Measurements from ENCODE around the gene SYT17.

Gene SYT17

DNA sequence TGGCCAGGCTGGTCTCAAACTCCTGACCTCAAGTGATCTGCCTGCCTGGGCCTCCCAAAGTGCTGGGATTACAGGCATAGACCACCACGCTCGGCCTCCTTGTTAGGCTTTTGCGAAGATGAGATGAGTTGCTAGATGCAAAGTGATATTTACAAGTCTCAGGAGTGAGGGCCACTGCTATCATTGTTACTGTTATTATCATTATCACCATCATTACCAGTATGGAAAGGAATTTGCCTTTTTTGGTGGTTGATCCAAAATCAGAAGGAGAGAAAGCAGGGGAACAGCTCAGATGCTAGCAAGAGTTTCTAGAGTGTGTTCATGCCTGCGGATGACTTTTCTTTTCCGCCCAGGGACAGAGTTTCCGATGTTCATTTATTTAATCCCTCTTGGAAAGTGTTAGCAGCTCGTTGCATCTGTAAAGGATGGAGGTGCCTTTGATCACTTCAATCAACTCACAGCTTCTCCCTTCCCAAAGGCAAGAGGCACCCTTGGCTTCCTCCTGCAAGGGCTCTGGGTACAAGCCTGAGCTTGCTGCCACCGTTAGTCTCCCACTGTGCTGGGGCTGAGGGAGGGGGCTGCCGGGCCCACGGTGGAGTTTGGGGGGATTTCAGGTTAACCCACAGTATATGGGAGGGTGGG, 32.7 kb upstream of the SYT17 start:
- no peak overlapping the region for H3K27ac ChIP-seq
- TF ChIP-seq, protein P1, sequence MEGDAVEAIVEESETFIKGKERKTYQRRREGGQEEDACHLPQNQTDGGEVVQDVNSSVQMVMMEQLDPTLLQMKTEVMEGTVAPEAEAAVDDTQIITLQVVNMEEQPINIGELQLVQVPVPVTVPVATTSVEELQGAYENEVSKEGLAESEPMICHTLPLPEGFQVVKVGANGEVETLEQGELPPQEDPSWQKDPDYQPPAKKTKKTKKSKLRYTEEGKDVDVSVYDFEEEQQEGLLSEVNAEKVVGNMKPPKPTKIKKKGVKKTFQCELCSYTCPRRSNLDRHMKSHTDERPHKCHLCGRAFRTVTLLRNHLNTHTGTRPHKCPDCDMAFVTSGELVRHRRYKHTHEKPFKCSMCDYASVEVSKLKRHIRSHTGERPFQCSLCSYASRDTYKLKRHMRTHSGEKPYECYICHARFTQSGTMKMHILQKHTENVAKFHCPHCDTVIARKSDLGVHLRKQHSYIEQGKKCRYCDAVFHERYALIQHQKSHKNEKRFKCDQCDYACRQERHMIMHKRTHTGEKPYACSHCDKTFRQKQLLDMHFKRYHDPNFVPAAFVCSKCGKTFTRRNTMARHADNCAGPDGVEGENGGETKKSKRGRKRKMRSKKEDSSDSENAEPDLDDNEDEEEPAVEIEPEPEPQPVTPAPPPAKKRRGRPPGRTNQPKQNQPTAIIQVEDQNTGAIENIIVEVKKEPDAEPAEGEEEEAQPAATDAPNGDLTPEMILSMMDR (conservative IDR thresholded peaks at IDR 0.05), result no peak
- TF ChIP-seq ZFX (IDR thresholded peaks at IDR 0.05), result no peak

DNA sequence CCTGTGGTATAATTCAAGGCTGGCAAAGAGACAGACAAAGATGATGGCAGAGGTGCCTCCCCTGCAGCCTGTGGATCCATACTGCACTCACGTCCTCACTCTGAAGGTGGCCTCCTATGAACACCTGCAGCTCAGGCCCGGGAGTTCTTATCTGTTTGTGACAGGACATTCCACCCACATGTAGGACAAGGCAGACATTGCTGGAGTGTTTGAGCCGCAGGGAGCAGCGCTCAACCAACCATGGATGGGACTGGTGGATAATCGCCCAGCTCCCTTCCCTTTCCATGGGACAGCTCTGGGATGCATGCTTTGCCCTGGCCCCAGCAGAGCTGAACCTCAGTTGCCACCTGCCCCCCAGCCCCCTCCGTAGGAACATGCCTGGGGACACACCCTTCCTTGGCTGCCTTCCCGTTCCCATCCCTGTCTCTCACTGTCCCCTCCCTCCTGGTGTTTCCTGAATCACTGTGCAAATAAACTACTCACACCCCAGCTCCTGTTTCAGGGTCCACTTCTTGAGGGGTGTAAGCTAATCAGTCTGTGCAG, 32.1 kb upstream of the SYT17 start:
- H3K27ac ChIP-seq, result no peak overlapping the region
- TF ChIP-seq, protein P1 (conservative IDR thresholded peaks at IDR 0.05), result no peak
- no peak for TF ChIP-seq ZFX (IDR thresholded peaks at IDR 0.05)

DNA sequence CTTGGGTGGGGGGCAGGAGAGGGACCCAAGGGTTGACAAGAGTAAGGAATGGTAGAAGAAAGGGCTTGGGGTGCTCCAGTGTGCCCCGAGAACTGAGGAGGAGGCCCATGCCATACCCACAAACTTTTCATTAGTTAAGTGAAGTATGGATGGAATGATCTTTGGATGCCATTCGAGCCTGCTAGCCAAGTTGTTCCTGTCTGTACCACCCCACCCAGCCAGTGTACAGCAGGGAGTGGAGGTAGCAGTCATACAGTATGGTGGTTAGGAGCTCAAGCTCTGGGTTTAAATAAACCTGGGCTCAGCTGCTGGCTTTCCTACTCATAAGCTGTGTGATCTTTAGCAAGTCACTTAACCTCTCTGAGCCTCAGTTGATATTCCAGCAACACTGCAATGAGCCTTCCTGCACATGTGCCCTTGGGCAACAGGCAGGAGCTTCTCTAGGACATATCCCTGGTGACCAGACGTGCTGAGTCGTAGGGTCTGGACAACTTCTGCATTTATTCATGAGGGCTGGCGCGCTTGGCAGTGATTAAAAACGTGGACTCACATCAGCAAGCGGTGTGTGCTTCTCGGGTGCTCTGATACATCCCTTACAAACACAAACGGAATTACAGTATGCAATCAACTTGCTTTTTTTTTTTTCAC, 31.4 kb upstream of the SYT17 start:
- no peak for TF ChIP-seq ZFX (IDR thresholded peaks at IDR 0.05)
- TF ChIP-seq, protein P1 (conservative IDR thresholded peaks at IDR 0.05), result no peak
- H3K27ac ChIP-seq, result no peak overlapping the region

DNA sequence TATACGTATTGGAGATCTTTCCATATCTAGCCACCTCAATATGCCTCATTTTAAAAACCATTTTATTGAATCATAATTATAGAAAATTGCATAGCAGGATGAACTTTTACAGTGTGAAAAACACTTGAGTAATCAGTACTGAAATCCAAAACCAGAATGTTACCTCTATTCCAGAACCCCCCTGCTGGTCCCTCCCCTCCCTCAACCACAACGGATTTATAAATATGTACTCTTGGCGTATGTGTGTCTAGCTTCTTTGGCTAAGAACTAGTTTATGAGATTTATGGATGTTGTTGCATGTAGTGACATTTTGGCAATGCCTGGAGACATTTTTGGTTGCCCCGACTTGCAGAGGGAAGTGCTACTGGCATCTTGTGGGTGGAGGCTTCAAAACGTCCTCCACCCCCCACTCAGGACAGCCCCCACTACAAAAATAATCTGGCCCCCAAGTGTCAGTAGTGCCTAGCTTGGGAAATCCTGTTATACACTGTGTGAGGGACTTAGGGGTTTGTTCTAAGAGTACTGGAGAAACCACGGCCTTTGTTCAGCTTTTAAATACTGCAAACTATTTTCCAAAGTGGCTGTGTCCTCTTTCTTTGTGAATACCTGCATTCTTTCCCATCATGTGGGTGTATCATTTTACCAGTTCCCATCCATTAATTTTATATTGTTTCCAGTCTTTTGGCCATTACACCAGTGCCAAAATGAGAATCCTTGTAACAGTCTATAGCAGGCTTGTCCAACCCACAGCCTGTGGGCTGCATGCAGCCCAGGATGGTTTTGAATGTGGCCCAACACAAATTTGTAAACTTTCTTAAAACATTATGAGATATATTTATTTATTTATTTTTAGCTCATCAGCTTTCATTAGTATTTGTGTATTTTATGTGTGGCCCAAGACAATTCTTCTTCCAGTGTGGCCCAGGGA, 30.6 kb upstream of the SYT17 start:
- no peak overlapping the region for H3K27ac ChIP-seq

DNA sequence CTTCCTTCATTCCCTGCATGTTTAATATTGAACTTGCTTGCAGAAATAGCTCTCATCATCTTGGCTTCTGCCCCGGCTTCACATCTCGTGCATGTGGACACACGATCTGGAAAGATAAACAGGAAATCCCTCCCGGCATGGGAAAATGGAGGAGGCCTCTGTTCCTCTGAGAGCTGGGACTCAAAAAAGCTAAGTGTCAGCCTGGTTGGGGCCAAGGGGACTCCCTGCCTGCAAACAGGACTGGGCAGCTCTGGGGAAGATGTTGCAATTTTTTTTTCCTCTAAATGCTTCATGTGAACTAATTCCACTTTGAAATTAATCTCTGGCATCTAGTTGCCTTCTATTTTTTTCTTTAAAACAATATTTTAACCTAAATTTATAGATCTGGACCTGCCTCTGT, 29.4 kb upstream of the SYT17 start:
- peak overlapping the region; percentile 14; the same call in 1 of the 2 replicates for H3K27ac ChIP-seq

More for the DNA sequence above, 30.6 kb upstream of the SYT17 start:
- TF ChIP-seq ZFX (IDR thresholded peaks at IDR 0.05), result no peak
- TF ChIP-seq, protein P1 (conservative IDR thresholded peaks at IDR 0.05), result no peak

DNA sequence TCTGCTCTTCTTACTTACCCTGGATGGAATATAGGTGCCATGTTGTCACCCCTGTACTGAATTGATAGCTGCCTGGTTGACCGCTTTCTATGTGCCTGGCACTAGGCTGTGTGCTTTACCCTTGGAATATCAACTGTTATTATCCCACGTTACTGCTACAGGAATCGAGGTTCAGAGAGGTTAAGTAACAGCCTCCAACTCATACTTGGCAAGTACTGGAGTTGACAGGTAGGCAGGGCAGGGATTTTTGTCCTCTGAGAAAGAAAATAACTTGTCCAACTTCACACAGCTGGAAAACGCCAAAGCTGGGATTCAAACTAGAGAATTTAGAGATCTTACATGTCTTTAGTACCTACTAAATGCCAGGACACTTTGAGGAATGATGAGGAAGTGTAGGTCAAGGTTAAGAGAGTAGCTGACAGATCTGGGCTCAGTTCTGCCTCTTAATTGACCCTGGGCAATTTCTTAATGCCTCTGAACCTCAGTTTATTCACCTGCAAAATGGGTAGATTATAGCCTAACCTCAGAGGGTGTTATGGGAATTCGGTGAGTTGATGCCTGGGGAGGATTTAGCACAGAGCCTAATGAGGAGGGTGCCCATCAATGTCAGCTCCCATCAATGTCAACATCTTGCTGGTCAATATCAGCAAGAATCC, 28.5 kb upstream of the SYT17 start:
- no peak overlapping the region for H3K27ac ChIP-seq
- TF ChIP-seq, protein P1 (conservative IDR thresholded peaks at IDR 0.05), result no peak
- no peak for TF ChIP-seq ZFX (IDR thresholded peaks at IDR 0.05)

More for the DNA sequence above, 29.4 kb upstream of the SYT17 start:
- TF ChIP-seq, protein P1 (conservative IDR thresholded peaks at IDR 0.05), result no peak
- no peak for TF ChIP-seq ZFX (IDR thresholded peaks at IDR 0.05)

Measured in C4-2B (cell line).